H1 (cell line): ENCODE measurements around the gene ATF7. TPM values are rescaled to one million over a fixed set of nuclear protein-coding genes. Genes with fewer than 3 reads are reported as not detected.

Experiments used
- CTCF ChIA-PET: fragments of 300-600 bp; sonication (Branson Sonifier 250); formaldehyde crosslinking; loops from one replicate; lab custom pipeline; 2021; ENCODE audit not compliant: partially characterized antibody; lab: Charles Lee
- POLR2A ChIA-PET: fragments of 300-600 bp; sonication (Branson Sonifier 250); formaldehyde crosslinking; loops from one replicate; lab custom pipeline; 2021; ENCODE audit warnings: inconsistent platforms; ENCODE audit not compliant: partially characterized antibody; lab: Charles Lee
- DNase-seq, 2 experiments: peaks; one replicate each; pipeline versions ENCODE4 v3.0.0 to v3.0.0-alpha.2; 2010 to 2022; ENCODE audit warnings: low spot score in 2 of 2, low read depth in 1 of 2, mixed read lengths in 1 of 2
- FAIRE-seq: peaks from 2 replicates; lab custom pipeline; 2011; peaks lifted over from hg19 to GRCh38; lab: Jason Lieb, UNC
- H2AFZ ChIP-seq: 2 replicates; pipeline ENCODE4 v1.8.1; 2012; ENCODE audit warnings: low read length, inconsistent platforms
- H2AK5ac ChIP-seq: 2 replicates; pipeline ENCODE4 v1.6.1; 2013; ENCODE audit warnings: low read depth, low read length
- H2BK120ac ChIP-seq: replicated peaks from 2 replicates; pipeline ENCODE3; 2013; ENCODE audit warnings: low read depth, low read length, inconsistent platforms
- H2BK12ac ChIP-seq: 2 replicates; pipeline ENCODE4 v1.6.1; 2013; ENCODE audit warnings: low read depth, low read length
- H2BK15ac ChIP-seq: 2 replicates; pipeline ENCODE4 v1.6.1; 2013; ENCODE audit warnings: low read length
- H2BK20ac ChIP-seq: 2 replicates; pipeline ENCODE4 v1.6.1; 2013; ENCODE audit warnings: low read length
- H2BK5ac ChIP-seq: 2 replicates; pipeline ENCODE4 v1.6.1; 2013; ENCODE audit warnings: low read depth, low read length
- H3K14ac ChIP-seq: 2 replicates; pipeline ENCODE4 v1.6.1; 2013; ENCODE audit warnings: inconsistent platforms; ENCODE audit not compliant: insufficient read length
- H3K18ac ChIP-seq: 2 replicates; pipeline ENCODE4 v1.6.1; 2013; ENCODE audit warnings: low read length; ENCODE audit errors: extremely low read depth
- H3K23ac ChIP-seq: 2 replicates; pipeline ENCODE4 v1.6.1; 2013; ENCODE audit warnings: inconsistent platforms; ENCODE audit not compliant: insufficient read length
- H3K23me2 ChIP-seq: 2 replicates; pipeline ENCODE4 v1.6.1; 2013; ENCODE audit warnings: low read depth, low read length
- H3K27ac ChIP-seq: 2 replicates; pipeline ENCODE4 v1.6.1; 2011; ENCODE audit warnings: low read depth, low read length, inconsistent platforms
- H3K27me3 ChIP-seq, 4 experiments: replicated peaks in 1 of 4; 1 replicate in 1 of 4; 2 replicates in 3 of 4; pipeline versions ENCODE4 v1.6.1 to v1.8.1; 2011 to 2013; ENCODE audit warnings: low read length in 3 of 4, mild to moderate bottlenecking in 3 of 4, inconsistent platforms in 2 of 4, mixed read lengths in 2 of 4, moderate library complexity in 1 of 4; ENCODE audit not compliant: control insufficient read depth in 3 of 4, insufficient read depth in 3 of 4; ENCODE audit errors: extremely low read depth in 1 of 4
- H3K36me3 ChIP-seq, 4 experiments: 2 replicates each; pipeline versions ENCODE4 v1.6.1 to v1.8.1; 2011 to 2013; ENCODE audit warnings: mild to moderate bottlenecking in 4 of 4, low read length in 3 of 4, moderate library complexity in 2 of 4, control low read depth in 1 of 4, inconsistent platforms in 1 of 4; ENCODE audit not compliant: insufficient read depth in 4 of 4, control insufficient read depth in 2 of 4
- H3K4ac ChIP-seq: replicated peaks from 2 replicates; pipeline ENCODE3; 2013; ENCODE audit warnings: low read length, low read depth, mixed read lengths, inconsistent platforms; ENCODE audit not compliant: insufficient read length
- H3K4me1 ChIP-seq, 4 experiments: replicated peaks in 1 of 4; 1 replicate in 1 of 4; 2 replicates in 3 of 4; pipeline versions ENCODE4 v1.6.1 to v1.8.1; 2011 to 2013; ENCODE audit warnings: low read length in 3 of 4, inconsistent platforms in 2 of 4, mixed read lengths in 1 of 4; ENCODE audit not compliant: insufficient read depth in 4 of 4, control insufficient read depth in 3 of 4
- H3K4me2 ChIP-seq, 2 experiments: 2 replicates each; pipeline versions ENCODE4 v1.6.1 to v1.8.1; 2011 to 2013; ENCODE audit warnings: low read depth in 2 of 2, low read length in 2 of 2, control low read depth in 1 of 2, inconsistent platforms in 1 of 2, mild to moderate bottlenecking in 1 of 2; ENCODE audit not compliant: insufficient read depth in 1 of 2
- H3K4me3 ChIP-seq, 4 experiments: fragments of 200-600, 300-600 bp in 1 of 4; sonication (generic), shearing (Covaris generic), sonication (Bioruptor Twin) in 1 of 4; 2 replicates each; pipeline versions ENCODE4 v1.5.1 to v1.8.1; 2011 to 2016; ENCODE audit warnings: low read length in 4 of 4, low read depth in 3 of 4, control low read depth in 2 of 4, inconsistent platforms in 2 of 4, mild to moderate bottlenecking in 2 of 4, mixed read lengths in 1 of 4, moderate library complexity in 1 of 4; ENCODE audit not compliant: insufficient read depth in 2 of 4; ENCODE audit errors: extremely low read depth in 1 of 4
- H3K56ac ChIP-seq: replicated peaks from 2 replicates; pipeline ENCODE3; 2013; ENCODE audit warnings: low read depth, mild to moderate bottlenecking, mixed read lengths, low read length, inconsistent platforms; ENCODE audit not compliant: insufficient read length
- H3K79me1 ChIP-seq: 2 replicates; pipeline ENCODE4 v1.6.1; 2013; ENCODE audit warnings: low read depth, low read length, control low read depth
- H3K79me2 ChIP-seq, 2 experiments: 2 replicates each; pipeline versions ENCODE4 v1.6.1 to v1.8.1; 2012 to 2013; ENCODE audit warnings: low read length in 2 of 2, mild to moderate bottlenecking in 2 of 2, inconsistent platforms in 1 of 2; ENCODE audit not compliant: insufficient read depth in 2 of 2, control insufficient read depth in 1 of 2
- H3K9ac ChIP-seq, 4 experiments: replicated peaks in 1 of 4; 1 replicate in 1 of 4; 2 replicates in 3 of 4; pipeline versions ENCODE4 v1.6.1 to v1.8.1; 2011 to 2013; ENCODE audit warnings: low read depth in 3 of 4, low read length in 3 of 4, control low read depth in 2 of 4, mild to moderate bottlenecking in 2 of 4, moderate library complexity in 2 of 4, inconsistent platforms in 1 of 4; ENCODE audit errors: extremely low read depth in 1 of 4
- H3K9me3 ChIP-seq, 2 experiments: 2 replicates each; pipeline versions ENCODE4 v1.6.1 to v1.8.1; 2012 to 2013; ENCODE audit warnings: mild to moderate bottlenecking in 2 of 2, moderate library complexity in 2 of 2, control low read depth in 1 of 2, inconsistent platforms in 1 of 2, low read depth in 1 of 2, low read length in 1 of 2, mixed read lengths in 1 of 2; ENCODE audit not compliant: insufficient read depth in 2 of 2
- H4K20me1 ChIP-seq, 2 experiments: replicated peaks in 1 of 2; 2 replicates each; pipeline versions ENCODE3 to v1.8.1; 2011 to 2013; ENCODE audit warnings: inconsistent platforms in 2 of 2, low read length in 2 of 2, mild to moderate bottlenecking in 1 of 2; ENCODE audit not compliant: insufficient read depth in 2 of 2, control insufficient read depth in 1 of 2
- H4K5ac ChIP-seq: 2 replicates; pipeline ENCODE4 v1.6.1; 2013; ENCODE audit warnings: low read length, low read depth, mixed read lengths, inconsistent platforms; ENCODE audit not compliant: insufficient read length
- H4K8ac ChIP-seq: 2 replicates; pipeline ENCODE4 v1.8.0; 2013; ENCODE audit warnings: mild to moderate bottlenecking, moderate library complexity, low read length, inconsistent platforms; ENCODE audit not compliant: insufficient read depth; ENCODE audit errors: extremely low read depth
- H4K91ac ChIP-seq: replicated peaks from 2 replicates; pipeline ENCODE3; 2013; ENCODE audit warnings: low read length, mixed read lengths, inconsistent platforms; ENCODE audit not compliant: insufficient read length
- HDAC2 ChIP-seq, 2 experiments: fragments of 300-600 bp in 1 of 2; sonication (generic) in 1 of 2; IDR thresholded peaks; 2 replicates each; pipeline ENCODE4 v1.6.1; 2011 to 2012; ENCODE audit warnings: low read depth in 2 of 2, low read length in 2 of 2, mild to moderate bottlenecking in 2 of 2, moderate library complexity in 2 of 2, borderline replicate concordance in 1 of 2, inconsistent platforms in 1 of 2
- JUN ChIP-seq: IDR thresholded peaks from 2 replicates; pipeline ENCODE4 v1.6.1; 2011; ENCODE audit warnings: low read depth, mild to moderate bottlenecking, improper control_type of control experiment, low read length
- POLR2A ChIP-seq, 2 experiments: IDR thresholded peaks; 1 replicate in 1 of 2; 2 replicates in 1 of 2; pipeline ENCODE4 v1.6.1; 2011; ENCODE audit warnings: low read depth in 2 of 2, low read length in 2 of 2, mild to moderate bottlenecking in 2 of 2; ENCODE audit errors: control extremely low read depth in 1 of 2
- POLR2AphosphoS5 ChIP-seq: IDR thresholded peaks from 2 replicates; pipeline ENCODE4 v1.6.1; 2011; ENCODE audit warnings: low read depth, low read length
- whole genome bisulfite sequencing, 2 experiments: shearing (Covaris generic) in 1 of 2; methylation state at CpG; one replicate each; pipeline versions ENCODE4 v1.1.6 to v1.1.7; 2013 to 2015; ENCODE audit warnings: low lambda C conversion rate in 2 of 2, mixed read lengths in 2 of 2, inconsistent platforms in 1 of 2, low coverage in 1 of 2, missing lambda C conversion rate in 1 of 2; ENCODE audit not compliant: insufficient replicate concordance in 2 of 2, insufficient coverage in 1 of 2, insufficient read length in 1 of 2; ENCODE audit errors: extremely low coverage in 1 of 2, missing lambda C conversion rate in 1 of 2; 5-methylcytosine and 5-hydroxymethylcytosine counted together
- polyA plus RNA-seq, 7 experiments: library from polyadenylated mRNA; depleted of rRNA in 3 of 7; stranded (reverse) in 5 of 7; unstranded in 2 of 7; fragments of >200 nt in 5 of 7; fragments of 200-250 nt in 2 of 7; gene quantifications; 1 replicate in 5 of 7; 2 replicates in 1 of 7; 4 replicates in 1 of 7; pipeline versions ENCODE4 v1.2.1 to v1.2.3, GENCODE V29; 2011 to 2013; ENCODE audit warnings: missing spikeins in 2 of 7, mixed read lengths in 2 of 7
- total RNA-seq: library from RNA; stranded (reverse); fragmentation: NEBNext Ultra II Directional; extraction: Animal tissue kit (Norgen Biotek cat#: 25700); gene quantifications from 2 replicates; pipeline ENCODE4 v1.2.1, GENCODE V29; 2021
- TF ChIP-seq, protein P1 (sequence below): IDR thresholded peaks from 2 replicates; pipeline ENCODE4 v1.6.1; 2012; ENCODE audit warnings: low read length, inconsistent platforms
- TF ChIP-seq, protein P2 (sequence below): IDR thresholded peaks from 2 replicates; pipeline ENCODE4 v1.6.1; 2012; ENCODE audit warnings: inconsistent platforms

ATF7 gene
- total and polyA plus RNA-seq, 2 of the 8 experiments (the other 6 are each of a cell fraction or from before 2014, with no cell fraction given), result 10.1 to 16.6 TPM

DNA sequence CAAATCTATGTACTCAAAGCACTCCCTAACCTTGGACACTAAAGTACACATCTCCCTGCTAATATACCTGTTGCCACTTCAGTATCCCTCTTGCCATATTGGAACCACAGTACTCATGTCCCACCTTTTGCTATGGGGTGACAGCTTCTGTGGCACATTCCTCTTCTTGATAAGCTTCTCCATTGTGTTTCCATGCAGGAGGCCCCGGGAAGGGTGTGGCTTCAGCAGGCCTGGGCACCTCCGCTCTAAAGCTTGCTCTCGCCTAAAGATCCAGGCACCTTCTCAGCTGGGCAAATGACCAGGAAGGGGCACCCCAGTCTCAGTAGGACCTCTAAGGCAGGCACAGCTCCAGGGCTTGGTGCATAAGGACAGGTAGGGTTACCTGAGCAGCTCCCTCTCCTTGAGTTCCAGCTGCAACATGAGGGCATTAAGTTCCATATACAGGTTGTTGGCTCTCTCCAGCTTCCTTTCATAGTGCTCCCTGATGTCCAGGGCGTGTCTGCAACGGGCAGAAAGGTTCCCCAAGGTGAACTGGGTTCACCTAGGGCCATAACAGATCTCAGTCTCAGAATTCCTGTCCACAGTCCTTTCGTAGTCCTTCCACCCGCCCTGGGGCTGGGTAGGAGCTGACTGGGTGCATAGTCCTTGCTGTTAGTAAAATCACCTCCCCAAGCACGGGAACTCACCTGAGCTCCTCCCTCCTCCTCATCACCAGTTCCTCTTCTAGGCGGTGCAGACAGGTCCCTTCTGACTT is 142.8 kb downstream of the ATF7 start:
- Histone ChIP-seq H3K4me2 (no peak overlapping the region), H4K5ac (no peak overlapping the region), H4K20me1 (peaks cover 18 to 34% of the 10 kb centered on the region in 2 experiments), H3K27me3 (no peaks in the 10 kb centered on the region), H2AFZ (no peak overlapping the region), H2BK15ac (no peak overlapping the region), H3K23me2 (no peaks in the 10 kb centered on the region), H2BK5ac (no peak overlapping the region; the same call in 1 of the 2 replicates), H2AK5ac (no peak overlapping the region), H2BK20ac (no peak overlapping the region), H3K23ac (no peak overlapping the region), H3K4me3 (no peak overlapping the region), H2BK12ac (no peak overlapping the region), H4K91ac (no peak overlapping the region), H3K18ac (no peak overlapping the region), H3K4ac (no peak overlapping the region), H3K27ac (no peak overlapping the region), H3K79me2 (no peaks in the 10 kb centered on the region), H3K4me1 (peaks cover 0 to 5% (median 1%) of the 10 kb centered on the region in 4 experiments; a peak in 3 of 7 replicates), H3K14ac (no peak overlapping the region), H3K9me3 (no peaks in the 10 kb centered on the region), H4K8ac (no peak overlapping the region), H3K9ac (no peak overlapping the region), H3K36me3 (peaks cover 17 to 72% (median 41%) of the 10 kb centered on the region in 4 experiments; a peak in 7 of 8 replicates), H3K56ac (no peak overlapping the region), H3K79me1 (no peaks in the 10 kb centered on the region), H2BK120ac (no peak overlapping the region)
- WGBS, 2 experiments, result 91% methylated on average over 9 of the region's 9 CpGs; no CpG with 5 or more reads in 1 of the 2 experiments
- TF ChIP-seq JUN (no peak), POLR2AphosphoS5 (peak; percentile 81; the same call in 1 of the 2 replicates), POLR2A (IDR thresholded peaks at IDR 0.05; ENCODE audit: control extremely low read depth in 1 of 2, low read depth in 2 of 2, low read length in 2 of 2) (peak; percentile 46 to 82), HDAC2 (IDR thresholded peaks at IDR 0.05; ENCODE audit: borderline replicate concordance in 1 of 2, low read depth in 2 of 2, low read length in 2 of 2) (no peak)
- TF ChIP-seq, protein P1, sequence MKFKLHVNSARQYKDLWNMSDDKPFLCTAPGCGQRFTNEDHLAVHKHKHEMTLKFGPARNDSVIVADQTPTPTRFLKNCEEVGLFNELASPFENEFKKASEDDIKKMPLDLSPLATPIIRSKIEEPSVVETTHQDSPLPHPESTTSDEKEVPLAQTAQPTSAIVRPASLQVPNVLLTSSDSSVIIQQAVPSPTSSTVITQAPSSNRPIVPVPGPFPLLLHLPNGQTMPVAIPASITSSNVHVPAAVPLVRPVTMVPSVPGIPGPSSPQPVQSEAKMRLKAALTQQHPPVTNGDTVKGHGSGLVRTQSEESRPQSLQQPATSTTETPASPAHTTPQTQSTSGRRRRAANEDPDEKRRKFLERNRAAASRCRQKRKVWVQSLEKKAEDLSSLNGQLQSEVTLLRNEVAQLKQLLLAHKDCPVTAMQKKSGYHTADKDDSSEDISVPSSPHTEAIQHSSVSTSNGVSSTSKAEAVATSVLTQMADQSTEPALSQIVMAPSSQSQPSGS, result peak; percentile 30; the same call in 1 of the 2 replicates
- TF ChIP-seq, protein P2, sequence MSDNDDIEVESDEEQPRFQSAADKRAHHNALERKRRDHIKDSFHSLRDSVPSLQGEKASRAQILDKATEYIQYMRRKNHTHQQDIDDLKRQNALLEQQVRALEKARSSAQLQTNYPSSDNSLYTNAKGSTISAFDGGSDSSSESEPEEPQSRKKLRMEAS, result no peak
- POLR2A ChIA-PET, result interaction anchor here (0.9 to 67.0 kb wide), 15 partner anchors 11 to 254 kb away, joined by 3 to 3397 read pairs (median 4); partner anchors contain the start of genes MAP3K12, MYG1, NPFF and PCBP2
- DNase-seq (no peak), FAIRE-seq (no peak)
- CTCF ChIA-PET, result interaction anchor here (0.8 to 9.0 kb wide), 12 partner anchors 9 to 155 kb away, joined by 3 to 105 read pairs (median 9); partner anchors contain the start of genes MAP3K12, NPFF and TARBP2
